H1 (cell line): ENCODE results near the gene TCERG1L. TPM values are rescaled to one million over a fixed set of nuclear protein-coding genes. Genes with fewer than 3 reads are reported as not detected.

Source experiments
- CEBPB ChIP-seq: IDR thresholded peaks from 2 replicates; pipeline ENCODE4 v1.6.1; 2012; ENCODE audit warnings: low read depth, low read length
- CREB1 ChIP-seq: IDR thresholded peaks from 2 replicates; pipeline ENCODE4 v1.6.1; 2012; ENCODE audit warnings: inconsistent platforms
- EZH2 ChIP-seq: fragments of 200-600 bp; sonication (generic); IDR thresholded peaks from 2 replicates; pipeline ENCODE4 v1.7.1; 2012; ENCODE audit warnings: low read depth, mild to moderate bottlenecking, moderate library complexity, low read length, inconsistent platforms; ENCODE audit not compliant: severe bottlenecking
- MAFK ChIP-seq: IDR thresholded peaks from 2 replicates; pipeline ENCODE4 v1.6.1; 2012; ENCODE audit warnings: low read depth, mild to moderate bottlenecking, improper control_type of control experiment, low read length
- POLR2A ChIP-seq, 2 experiments: IDR thresholded peaks; 1 replicate in 1 of 2; 2 replicates in 1 of 2; pipeline ENCODE4 v1.6.1; 2011; ENCODE audit warnings: low read depth in 2 of 2, low read length in 2 of 2, mild to moderate bottlenecking in 2 of 2; ENCODE audit errors: control extremely low read depth in 1 of 2
- SRF ChIP-seq: IDR thresholded peaks from 2 replicates; pipeline ENCODE4 v1.6.1; 2011; ENCODE audit warnings: mild to moderate bottlenecking, low read depth, low read length, moderate library complexity
- TAF1 ChIP-seq: IDR thresholded peaks from 2 replicates; pipeline ENCODE4 v1.6.1; 2011; ENCODE audit warnings: mild to moderate bottlenecking, low read depth, low read length
- TEAD4 ChIP-seq: IDR thresholded peaks from 2 replicates; pipeline ENCODE4 v1.6.1; 2012; ENCODE audit warnings: low read depth, low read length, inconsistent platforms, mixed read lengths
- polyA plus RNA-seq, 7 experiments: library from polyadenylated mRNA; depleted of rRNA in 3 of 7; stranded (reverse) in 5 of 7; unstranded in 2 of 7; fragments of >200 nt in 5 of 7; fragments of 200-250 nt in 2 of 7; gene quantifications; 1 replicate in 5 of 7; 2 replicates in 1 of 7; 4 replicates in 1 of 7; pipeline versions ENCODE4 v1.2.1 to v1.2.3, GENCODE V29; 2011 to 2013; ENCODE audit warnings: missing spikeins in 2 of 7, mixed read lengths in 2 of 7
- total RNA-seq: library from RNA; stranded (reverse); fragmentation: NEBNext Ultra II Directional; extraction: Animal tissue kit (Norgen Biotek cat#: 25700); gene quantifications from 2 replicates; pipeline ENCODE4 v1.2.1, GENCODE V29; 2021

Gene TCERG1L
- total and polyA plus RNA-seq, 2 of the 8 experiments (the other 6 are each of a cell fraction or from before 2014, with no cell fraction given) = 3.9 to 6.9 TPM

DNA sequence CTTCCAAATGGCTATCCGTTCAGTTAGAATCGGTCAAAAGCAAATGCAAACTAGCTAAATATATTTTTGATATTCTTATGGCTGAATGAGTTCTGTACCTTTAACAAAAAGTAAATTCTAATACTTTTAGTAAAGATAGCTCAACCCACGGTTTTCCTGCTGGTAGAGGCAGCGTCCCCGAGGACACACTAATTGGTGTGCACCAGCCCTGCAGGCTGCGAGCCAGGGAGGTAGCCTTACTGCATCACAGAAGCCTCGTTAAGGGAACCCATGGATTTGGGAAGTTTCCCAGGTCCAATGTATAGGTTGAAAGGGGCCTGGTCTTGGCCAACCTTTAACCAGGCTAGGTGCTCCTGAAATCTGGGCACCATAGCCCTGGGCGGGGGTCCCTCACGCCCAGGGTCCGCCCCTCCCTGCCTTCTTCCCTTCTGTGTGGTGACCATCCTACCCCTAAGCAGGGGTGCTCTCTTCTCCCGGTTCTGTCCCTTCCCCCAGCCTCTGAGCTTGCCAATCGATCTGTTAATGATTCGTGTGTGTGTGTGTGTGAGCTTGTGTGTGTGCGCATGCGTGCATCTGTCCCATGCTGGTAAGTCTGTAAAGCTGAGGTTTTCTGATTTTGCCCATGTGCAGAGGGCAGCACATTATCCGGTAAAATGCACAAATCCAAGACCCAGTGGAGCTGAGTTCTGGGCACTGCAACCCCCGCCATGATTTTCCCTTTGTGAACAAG is 191.7 kb downstream of the TCERG1L start (continued):
- TF ChIP-seq EZH2 = no peak
- TF ChIP-seq POLR2A (IDR thresholded peaks at IDR 0.05; ENCODE audit: control extremely low read depth in 1 of 2, low read depth in 2 of 2, low read length in 2 of 2) = no peak
- TF ChIP-seq SRF = no peak
- no peak for TF ChIP-seq CEBPB
- no peak for TF ChIP-seq MAFK
- TF ChIP-seq TAF1 = no peak
- TF ChIP-seq TEAD4 = no peak
- TF ChIP-seq CREB1 = no peak
- TF ChIP-seq, all 59 proteins: peak for 0
